ENCODE data around the gene AHNAK2.

DNA sequence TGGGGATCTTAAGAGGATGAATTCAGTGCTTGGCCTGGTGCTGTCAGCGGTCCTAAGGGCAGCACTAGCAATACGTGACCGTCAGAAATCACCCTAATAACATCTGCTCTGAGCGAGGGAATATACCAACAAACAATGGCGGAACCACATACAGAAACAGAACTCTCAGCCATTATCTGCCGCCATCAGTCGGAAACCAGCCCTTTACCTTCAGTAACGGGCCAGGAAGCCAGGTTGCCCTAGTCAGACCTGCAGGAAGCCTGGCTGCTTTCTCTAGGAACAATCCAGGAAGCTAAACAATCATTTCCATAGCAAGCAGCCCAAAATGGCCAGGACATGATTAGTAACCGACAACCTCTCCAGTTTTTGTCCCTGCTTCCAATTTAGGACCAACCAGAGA, 37.1 kb upstream of the AHNAK2 start:
- TF ChIP-seq, protein P1, sequence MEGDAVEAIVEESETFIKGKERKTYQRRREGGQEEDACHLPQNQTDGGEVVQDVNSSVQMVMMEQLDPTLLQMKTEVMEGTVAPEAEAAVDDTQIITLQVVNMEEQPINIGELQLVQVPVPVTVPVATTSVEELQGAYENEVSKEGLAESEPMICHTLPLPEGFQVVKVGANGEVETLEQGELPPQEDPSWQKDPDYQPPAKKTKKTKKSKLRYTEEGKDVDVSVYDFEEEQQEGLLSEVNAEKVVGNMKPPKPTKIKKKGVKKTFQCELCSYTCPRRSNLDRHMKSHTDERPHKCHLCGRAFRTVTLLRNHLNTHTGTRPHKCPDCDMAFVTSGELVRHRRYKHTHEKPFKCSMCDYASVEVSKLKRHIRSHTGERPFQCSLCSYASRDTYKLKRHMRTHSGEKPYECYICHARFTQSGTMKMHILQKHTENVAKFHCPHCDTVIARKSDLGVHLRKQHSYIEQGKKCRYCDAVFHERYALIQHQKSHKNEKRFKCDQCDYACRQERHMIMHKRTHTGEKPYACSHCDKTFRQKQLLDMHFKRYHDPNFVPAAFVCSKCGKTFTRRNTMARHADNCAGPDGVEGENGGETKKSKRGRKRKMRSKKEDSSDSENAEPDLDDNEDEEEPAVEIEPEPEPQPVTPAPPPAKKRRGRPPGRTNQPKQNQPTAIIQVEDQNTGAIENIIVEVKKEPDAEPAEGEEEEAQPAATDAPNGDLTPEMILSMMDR (IDR thresholded peaks at IDR 0.05; ENCODE audit: insufficient read depth, low read length, poor library complexity, severe bottlenecking), result no peak
- TF ChIP-seq EZH2phosphoT487 (conservative IDR thresholded peaks at IDR 0.05; ENCODE audit: low read length), result no peak
